BE2C (cell line): Measurements from ENCODE around the gene SHROOM1. TPM values are rescaled to one million over a fixed set of nuclear protein-coding genes. Genes with fewer than 3 reads are reported as not detected.

Experiments used
- DNase-seq: peaks from one replicate; pipeline ENCODE4 v3.0.0-alpha.2; 2020
- H3K27me3 ChIP-seq: fragments of 250-450 bp; sonication (Bioruptor Pico); 2 replicates; pipeline ENCODE4 v1.5.1; 2020; ENCODE audit warnings: mild to moderate bottlenecking
- H3K36me3 ChIP-seq: fragments of 250-450 bp; sonication (Bioruptor Pico); 2 replicates; pipeline ENCODE4 v1.5.1; 2020; ENCODE audit warnings: mild to moderate bottlenecking
- H3K4me1 ChIP-seq: fragments of 250-450 bp; sonication (Bioruptor Pico); 2 replicates; pipeline ENCODE4 v1.5.1; 2020
- H3K4me3 ChIP-seq: 2 replicates; pipeline ENCODE4 v1.5.1; 2011; ENCODE audit warnings: low read depth, low read length
- H3K9me3 ChIP-seq: fragments of 250-450 bp; sonication (Bioruptor Pico); 2 replicates; pipeline ENCODE4 v1.5.1; 2020
- polyA plus RNA-seq: library from polyadenylated mRNA; unstranded; fragments of >200 nt; gene quantifications from one replicate; pipeline ENCODE4 v1.2.1, GENCODE V29; 2012; ENCODE audit warnings: low read depth, missing spikeins; ENCODE audit not compliant: insufficient read length, insufficient read depth
- TF ChIP-seq, protein P1 (sequence below): IDR thresholded peaks from 2 replicates; pipeline ENCODE4 v1.5.1; 2012; ENCODE audit warnings: mild to moderate bottlenecking, low read depth, low read length

The SHROOM1 gene
- polyA plus RNA-seq: 1.9 TPM

DNA sequence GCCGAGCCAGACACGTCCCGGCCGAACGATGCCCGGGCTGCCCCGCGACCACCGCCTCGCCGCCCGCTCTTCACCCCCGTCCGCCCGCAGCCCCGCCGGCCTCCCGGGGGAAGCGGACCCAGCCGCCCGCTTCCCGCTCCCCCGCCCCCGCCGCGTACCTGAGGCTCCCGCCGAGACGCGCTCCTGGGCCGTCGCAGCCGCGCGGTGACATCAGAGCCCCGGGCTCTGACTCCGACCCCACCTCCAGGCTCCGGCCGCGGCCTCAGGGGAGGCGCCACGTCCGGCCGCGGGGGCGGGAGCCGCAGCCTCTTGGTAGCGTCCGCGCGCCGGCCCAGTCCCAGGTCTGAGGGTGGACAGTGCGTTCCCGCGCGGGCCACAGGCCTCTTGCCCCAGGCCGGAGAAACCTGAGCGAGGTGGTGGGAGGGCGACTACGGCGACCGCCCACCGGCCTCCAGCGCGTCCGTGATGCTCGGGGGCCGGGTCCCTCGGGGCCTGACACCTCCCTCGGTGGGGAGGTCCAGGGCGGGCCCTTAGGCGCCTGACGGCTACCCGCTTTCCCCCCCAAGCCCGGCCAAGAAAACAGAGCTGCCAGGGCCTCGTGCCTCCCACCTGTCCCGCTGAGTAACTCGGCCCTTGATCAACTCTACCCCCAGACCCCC lies at the start of gene SHROOM1:
SHROOM1 (minus strand) TSS at position 212 of the 659 bp plus-strand sequence. CDS start 4,507 bp downstream, outside the sequence.
- H3K9me3 ChIP-seq: no peaks in the 10 kb centered on the region
- H3K4me1 ChIP-seq: no peaks in the 10 kb centered on the region
- TF ChIP-seq, protein P1, sequence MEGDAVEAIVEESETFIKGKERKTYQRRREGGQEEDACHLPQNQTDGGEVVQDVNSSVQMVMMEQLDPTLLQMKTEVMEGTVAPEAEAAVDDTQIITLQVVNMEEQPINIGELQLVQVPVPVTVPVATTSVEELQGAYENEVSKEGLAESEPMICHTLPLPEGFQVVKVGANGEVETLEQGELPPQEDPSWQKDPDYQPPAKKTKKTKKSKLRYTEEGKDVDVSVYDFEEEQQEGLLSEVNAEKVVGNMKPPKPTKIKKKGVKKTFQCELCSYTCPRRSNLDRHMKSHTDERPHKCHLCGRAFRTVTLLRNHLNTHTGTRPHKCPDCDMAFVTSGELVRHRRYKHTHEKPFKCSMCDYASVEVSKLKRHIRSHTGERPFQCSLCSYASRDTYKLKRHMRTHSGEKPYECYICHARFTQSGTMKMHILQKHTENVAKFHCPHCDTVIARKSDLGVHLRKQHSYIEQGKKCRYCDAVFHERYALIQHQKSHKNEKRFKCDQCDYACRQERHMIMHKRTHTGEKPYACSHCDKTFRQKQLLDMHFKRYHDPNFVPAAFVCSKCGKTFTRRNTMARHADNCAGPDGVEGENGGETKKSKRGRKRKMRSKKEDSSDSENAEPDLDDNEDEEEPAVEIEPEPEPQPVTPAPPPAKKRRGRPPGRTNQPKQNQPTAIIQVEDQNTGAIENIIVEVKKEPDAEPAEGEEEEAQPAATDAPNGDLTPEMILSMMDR: no peak
- no peaks in the 10 kb centered on the region for H3K27me3 ChIP-seq
- peak; percentile 50 for DNase-seq
- H3K36me3 ChIP-seq: no peaks in the 10 kb centered on the region
- H3K4me3 ChIP-seq: peak within 1 kb of the TSS; percentile 59

DNA sequence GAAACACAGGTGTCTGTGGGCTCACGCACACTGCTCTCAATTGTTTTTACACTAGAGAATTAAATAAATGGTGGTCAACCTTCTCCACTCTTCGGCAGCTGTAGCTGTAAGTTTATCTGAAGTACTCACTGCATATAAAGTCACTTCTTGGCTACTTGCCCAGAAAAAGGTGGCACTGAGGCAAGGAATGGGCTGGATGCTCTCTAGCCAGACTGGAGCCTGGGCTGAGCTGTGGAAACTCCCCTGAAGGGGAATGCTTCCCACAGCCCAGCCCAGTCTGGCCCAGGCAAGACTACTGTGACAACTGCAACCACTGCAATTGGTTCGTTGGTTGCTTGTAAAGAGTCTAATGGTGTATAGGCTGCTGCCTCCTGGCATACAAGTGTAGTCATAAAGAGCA lies 47.5 kb upstream of the SHROOM1 start:
- Histone ChIP-seq H3K27me3 (no peaks in the 10 kb centered on the region), H3K36me3 (peaks cover 40% of the 10 kb centered on the region), H3K4me3 (no peak overlapping the region), H3K9me3 (no peaks in the 10 kb centered on the region), H3K4me1 (peaks cover 10% of the 10 kb centered on the region)
- TF ChIP-seq, protein P1: no peak
- DNase-seq: peak; percentile 57

GRCh38 chr5:132877466-132877865 lies 47.0 kb upstream of the SHROOM1 start:
- H3K4me3 ChIP-seq: no peak overlapping the region
- peaks cover 10% of the 10 kb centered on the region for H3K4me1 ChIP-seq
- H3K36me3 ChIP-seq: peaks cover 37% of the 10 kb centered on the region
- TF ChIP-seq, protein P1: no peak
- DNase-seq: no peak
- no peaks in the 10 kb centered on the region for H3K27me3 ChIP-seq
- no peaks in the 10 kb centered on the region for H3K9me3 ChIP-seq

GRCh38 chr5:132876020-132876759 lies 45.7 kb upstream of the SHROOM1 start:
- H3K27me3 ChIP-seq: no peaks in the 10 kb centered on the region
- H3K36me3 ChIP-seq: peaks cover 36% of the 10 kb centered on the region

GRCh38 chr5:132873930-132874271 lies 43.5 kb upstream of the SHROOM1 start:
- no peak for DNase-seq
- Histone ChIP-seq H3K4me3 (no peak overlapping the region), H3K9me3 (no peaks in the 10 kb centered on the region), H3K27me3 (no peaks in the 10 kb centered on the region), H3K4me1 (peaks cover 10% of the 10 kb centered on the region), H3K36me3 (peaks cover 38% of the 10 kb centered on the region)
- TF ChIP-seq, protein P1: no peak

More at GRCh38 chr5:132876020-132876759, 45.7 kb upstream of the SHROOM1 start:
- Histone ChIP-seq H3K9me3 (no peaks in the 10 kb centered on the region), H3K4me1 (peaks cover 10% of the 10 kb centered on the region), H3K4me3 (no peak overlapping the region)
- DNase-seq: no peak
- TF ChIP-seq, protein P1: no peak
